Islet of Langerhans (tissue), 1 donor: Measurements from ENCODE around the gene TPM2.
"Not testable (repeated sequence)": the region's sequence is repeated elsewhere in the genome, so short reads cannot be mapped to it uniquely, and the experiment has no call there.

Source experiments
- FAIRE-seq: peaks from one replicate; lab custom pipeline; 2011; peaks lifted over from hg19 to GRCh38; lab: Jason Lieb, UNC

The TPM2 gene

DNA sequence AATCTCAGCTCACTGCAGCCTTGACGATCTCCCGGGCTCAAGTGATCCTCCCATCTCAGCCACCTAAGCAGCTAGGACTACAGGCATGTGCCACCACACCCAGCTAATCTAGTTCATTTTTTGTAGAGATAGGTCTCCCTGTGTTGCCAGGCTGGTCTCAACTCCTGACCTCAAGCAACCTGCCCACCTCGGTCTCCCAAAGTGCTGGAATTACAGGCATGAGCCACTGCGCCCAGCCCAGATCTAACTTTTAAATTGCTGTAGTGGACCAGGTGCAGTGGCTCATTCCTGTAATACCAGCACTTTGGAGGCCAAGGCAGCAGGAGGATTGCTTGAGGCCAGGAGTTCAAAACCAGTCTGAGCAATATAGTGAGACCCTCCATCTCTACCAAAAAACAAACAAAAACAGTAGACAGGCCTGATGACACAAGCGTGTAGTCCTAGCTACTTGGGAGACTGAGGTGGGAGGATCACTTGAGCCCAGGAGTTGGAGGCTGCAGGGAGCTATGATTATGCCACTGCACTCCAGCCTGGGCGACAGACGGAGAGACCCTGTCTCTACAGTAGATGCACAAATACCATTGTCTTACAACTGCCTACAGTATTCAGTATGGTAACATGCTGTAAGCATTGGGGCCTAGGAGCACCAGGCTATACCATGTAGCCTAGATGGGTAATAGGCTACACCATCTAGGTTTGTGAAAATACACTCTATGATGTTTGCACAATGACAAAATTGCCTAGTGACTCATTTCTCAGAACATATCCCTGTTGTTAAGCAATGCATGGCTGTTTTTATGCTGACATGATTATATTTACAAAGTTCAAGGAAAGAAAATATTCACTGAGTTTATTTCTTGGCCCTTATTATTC is 37.5 kb downstream of the TPM2 start:
- FAIRE-seq: peak; percentile 94

DNA sequence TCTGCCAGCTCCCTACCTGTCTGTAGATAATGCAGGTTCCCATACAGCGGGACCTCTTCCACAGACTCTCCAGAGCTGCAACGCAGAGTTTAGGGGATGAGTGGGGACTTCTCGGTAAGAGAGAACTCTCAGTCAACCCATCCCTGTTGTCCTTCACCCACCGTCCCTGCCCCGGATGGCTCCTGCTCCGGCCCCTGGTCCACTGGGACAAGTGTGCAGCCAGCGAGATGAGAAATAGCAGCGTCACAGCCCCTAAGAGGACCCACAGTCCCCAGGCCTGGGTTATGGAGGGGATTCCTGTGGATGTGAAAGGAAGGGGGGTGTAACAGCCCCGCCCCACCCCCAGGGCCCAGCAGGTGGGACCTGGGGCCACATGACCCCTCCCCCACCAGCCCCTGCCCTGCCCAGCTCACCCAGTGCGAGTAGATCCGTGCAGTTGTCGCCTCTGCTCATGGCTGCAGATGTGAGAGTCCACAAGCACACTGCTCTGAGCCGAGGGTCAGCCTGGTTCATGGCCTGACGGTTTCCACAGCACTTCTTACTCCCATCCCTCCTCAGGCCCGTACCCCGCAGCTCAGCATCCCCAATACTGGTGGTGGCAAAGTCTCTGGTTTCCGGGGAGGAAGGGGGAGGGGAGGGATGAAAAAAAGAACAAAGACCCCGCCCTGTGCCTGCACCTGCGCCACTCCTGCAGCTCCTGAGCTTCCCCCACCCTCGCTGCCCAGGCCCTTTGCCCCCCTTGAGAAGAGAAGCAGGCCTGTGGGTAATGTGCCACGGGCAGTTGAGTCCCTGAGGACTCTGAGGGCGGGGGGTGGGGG is 39.2 kb downstream of the TPM2 start, which contains the start of gene SIT1:
SIT1 (minus strand) TSS at position 591 of the 818 bp plus-strand sequence; CDS start at position 513, 78 bp downstream.
- FAIRE-seq: no peak

DNA sequence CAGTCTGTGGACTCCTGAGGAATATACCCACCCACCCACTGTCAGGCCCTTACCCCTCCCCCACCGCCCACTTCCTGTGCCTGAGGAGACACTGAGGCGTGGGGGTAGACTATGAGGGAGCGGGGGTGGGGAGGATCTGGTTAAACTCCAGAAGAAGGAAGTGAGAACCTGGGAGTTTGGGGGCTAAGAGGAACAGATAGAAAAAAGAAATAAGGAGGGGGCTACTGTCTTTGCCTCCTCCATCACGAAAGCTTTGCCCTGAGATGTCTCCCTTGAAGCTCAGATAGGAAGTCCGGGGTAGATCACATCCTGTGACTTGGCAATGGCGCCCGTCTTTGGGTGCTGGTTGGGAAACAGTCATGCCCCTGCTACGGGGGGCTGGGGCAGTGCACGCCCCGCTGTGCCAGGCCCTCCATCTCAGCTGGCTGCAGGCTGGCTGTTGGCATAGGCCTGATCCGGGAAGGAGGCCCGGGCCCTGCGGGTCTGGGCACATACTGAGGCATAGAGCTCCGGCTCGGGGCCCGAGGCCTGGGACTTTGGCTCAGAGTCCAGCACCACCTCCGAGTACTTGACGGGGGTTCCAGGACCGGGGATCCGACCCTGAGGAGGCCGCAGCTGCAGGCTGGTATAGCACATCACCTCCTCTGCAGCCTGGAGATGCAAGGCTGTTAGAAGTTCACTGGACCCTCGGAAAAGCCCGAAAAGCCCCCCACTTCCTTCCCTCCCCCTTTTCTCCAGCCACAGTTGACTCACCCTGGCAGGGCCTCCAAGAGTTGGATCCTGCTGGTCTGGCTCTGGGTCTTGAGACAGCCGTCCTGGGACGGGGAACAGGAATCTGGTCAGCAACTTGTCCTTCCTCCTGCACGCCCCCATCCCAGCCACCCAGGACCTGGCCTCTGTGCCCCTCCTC is 40.0 kb downstream of the TPM2 start:
- FAIRE-seq: no peak

DNA sequence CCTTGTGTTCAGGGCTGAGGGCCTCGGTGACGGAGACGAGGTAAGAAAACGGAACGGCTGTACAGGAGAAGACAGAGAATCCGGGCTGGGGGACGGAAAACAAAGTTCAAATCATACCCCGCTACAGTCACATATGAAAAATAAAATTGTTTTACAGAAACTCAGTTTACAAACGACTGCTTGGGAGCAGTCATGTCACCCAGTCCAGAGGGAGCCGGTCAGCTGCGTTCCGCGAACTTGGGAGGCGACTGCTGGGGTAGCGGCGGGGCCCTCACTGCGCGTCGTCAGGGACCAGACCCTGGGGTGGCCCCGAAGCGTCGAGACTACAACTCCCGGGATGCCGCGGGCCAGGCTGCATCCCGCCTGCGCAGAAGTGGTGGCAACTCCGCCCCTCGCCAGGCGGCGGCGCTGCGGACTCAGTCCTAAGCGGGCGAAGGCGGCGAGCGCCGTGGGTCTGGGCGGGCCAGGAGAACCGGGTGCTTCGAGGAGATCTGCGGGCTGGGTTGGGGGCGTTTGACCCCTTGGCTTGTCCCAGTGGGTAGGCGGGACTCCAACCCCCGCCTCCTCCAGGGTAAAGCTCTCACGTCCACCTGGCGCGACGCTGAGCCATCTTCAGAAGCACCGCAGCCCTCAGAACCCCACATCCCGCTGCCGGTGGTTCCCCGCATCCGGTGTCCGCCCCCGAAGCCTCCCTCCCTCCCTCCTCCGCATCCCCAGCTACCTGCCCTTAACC is 43.0 kb downstream of the TPM2 start:
- no peak for FAIRE-seq

DNA sequence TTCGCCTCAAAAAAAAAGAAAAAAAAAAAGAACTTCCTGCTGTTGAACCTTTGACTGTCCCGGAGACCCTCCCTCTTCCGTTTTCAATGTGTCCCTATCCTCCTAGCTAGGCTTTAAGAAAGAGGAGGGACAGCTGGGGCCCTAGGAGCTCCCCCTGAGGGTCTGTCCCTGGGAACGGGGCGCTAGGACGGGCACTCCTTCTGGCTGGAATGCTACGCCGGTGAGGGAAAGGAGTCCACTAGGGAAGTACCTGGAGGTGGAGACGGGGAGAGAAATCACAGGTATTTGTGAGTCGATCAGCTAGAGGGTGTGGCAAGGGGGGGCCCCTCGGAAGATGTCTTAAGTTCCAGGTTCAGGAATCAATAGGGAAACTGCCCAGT is 43.6 kb downstream of the TPM2 start:
- FAIRE-seq: no peak

DNA sequence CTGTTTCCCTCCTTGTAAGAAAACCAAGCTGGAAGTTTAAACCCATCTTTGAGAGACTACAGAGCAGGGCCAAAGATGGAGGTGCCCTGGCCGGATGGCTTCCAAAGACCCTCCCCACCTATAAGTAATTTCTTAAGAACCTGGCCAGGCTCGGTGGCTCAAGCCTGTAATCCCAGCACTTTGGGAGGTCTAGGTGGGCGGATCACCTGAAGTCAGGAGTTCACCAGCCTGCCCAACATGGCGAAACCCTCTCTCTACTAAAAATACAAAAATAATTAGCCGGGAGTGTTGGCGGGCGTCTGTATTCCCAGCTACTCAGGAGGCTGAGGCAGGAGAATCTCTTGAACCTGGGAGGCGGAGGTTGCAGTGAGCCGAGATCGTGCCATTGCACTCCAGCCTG is 44.0 kb downstream of the TPM2 start:
- FAIRE-seq: not testable (repeated sequence)

DNA sequence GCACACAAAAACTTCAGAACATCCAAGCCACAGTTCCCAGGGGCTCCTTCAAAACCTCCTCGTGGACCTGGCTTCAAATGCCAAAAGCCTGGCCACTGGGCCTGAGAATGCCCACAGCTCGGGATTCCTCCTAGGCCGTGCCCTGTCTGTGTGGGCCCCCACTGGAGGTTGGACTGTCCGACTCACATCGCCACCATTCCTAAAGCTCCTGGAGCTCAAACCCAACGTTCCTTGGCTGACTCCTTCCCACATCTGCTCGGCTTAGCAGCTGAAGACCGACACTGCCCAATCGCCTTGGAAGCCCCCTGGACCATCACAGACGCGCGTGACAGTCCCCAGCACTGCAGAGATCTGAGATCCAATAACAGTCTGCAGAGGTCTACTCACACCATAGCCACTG is 46.7 kb downstream of the TPM2 start:
- no peak for FAIRE-seq

DNA sequence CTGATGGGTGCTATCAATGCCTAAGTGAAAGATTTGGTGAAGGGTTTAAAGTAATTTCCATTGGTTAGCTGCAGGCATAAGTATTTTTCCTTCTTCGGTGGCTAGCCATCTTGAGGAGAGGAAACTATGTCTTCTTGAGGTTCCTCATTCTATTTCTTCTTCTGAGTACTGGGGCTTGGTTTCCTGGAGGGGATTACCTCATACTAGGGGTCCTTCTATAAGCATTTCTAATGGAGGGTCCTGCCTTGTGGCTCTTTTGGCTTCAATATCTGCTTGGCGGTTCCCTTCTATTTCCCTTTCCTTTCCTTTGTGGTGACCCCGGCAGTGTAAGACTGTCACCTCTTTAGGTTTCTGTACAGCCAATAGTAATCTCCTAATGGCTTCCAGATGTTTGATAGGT is 48.2 kb downstream of the TPM2 start:
- FAIRE-seq: not testable (repeated sequence)

DNA sequence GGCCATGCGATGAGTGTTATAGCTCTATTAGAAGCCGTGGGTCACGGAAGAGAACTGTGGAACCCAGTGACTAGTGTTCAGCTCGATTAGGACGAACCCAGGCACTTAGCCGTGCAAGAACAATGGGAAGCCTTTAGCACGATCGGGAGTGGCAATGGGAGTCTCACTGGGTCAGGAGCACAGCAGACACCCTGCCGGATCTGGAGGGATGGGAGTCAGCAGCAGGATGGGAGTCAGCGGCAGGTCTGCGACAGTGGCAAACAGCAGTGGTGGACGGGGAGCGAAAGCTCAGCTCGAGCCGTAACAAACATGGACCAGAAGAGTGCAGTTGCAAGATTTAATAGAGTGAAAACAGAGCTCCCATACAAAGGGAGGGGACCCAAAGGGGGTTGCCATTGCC is 49.3 kb downstream of the TPM2 start:
- not testable (repeated sequence) for FAIRE-seq

DNA sequence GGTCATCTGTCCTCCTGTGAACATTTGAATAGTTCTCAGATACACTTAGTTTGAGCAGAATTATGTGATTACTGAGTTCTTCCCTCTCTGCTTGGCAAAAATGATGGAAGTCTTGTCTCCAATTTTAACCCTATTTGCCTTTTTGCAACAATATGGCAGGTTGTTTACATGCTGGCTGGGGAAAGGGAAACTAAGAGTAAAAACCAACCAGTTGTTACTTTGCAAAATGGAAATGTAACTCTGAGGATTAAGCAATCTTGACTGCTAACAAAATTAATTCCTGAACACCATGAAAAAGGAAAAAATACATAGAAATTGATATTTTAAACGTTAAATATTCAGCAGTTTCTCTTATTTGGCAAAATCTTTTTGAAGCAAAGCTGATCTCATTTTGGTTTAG is 50.1 kb downstream of the TPM2 start:
- no peak for FAIRE-seq

DNA sequence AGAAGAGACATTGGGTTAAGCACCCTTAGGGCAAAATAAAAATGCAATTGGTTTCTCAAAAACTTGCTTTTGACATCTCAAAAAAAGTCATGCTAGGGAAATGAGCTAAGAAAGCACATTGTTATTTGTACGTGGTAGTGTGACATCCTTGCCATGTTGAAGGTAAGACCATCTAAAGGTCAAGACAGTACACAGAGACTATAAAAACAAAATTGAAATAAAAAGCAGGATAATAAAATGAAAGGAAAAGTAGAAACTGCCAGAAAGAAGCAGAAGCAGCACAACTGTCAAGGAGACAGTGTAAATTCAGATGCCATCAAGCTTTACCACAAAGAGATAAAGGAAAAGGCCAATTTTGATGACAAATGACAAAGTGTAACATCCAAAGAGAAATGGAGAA is 50.5 kb downstream of the TPM2 start:
- FAIRE-seq: not testable (repeated sequence)

DNA sequence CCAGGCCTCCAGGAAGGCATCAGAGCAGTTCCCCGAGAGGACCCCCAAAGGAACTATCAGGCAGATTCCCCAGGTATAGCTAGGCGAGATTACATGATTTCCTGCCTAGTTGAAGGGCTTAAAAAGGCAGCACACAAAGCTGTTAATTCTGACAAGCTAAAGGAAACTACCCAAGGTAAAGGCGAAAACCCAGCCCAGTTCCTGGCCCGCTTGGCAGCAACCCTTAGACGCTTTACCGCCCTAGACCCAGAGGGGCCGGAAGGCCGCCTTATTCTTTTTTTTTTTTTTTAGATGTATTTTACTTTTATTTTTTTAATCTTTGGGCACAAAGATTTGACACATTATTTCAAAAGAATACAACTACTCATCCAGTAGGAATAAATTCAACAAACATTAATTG is 51.0 kb downstream of the TPM2 start:
- FAIRE-seq: not testable (repeated sequence)

DNA sequence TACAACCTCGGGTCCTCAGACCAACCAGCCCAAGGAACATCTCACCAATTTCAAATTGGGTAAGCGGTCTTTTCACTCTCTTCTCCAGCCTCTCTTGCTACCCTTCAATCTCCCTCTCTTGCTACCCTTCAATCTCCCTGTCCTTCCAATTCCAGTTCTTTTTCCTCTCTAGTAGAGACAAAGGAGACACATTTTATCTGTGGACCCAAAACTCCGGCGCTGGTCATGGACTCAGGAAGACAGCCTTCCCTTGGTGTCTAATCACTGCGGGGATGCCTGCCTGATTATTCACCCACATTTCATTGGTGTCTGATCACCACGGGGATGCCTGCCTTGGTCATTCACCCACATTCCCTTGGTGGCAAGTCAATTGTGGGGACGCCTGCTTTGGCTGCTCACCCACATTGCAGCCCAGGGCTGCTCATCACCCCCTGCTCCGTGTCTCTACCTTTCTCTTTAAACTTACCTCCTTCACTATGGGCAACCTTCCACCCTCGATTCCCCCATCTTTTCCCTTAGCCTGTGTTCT is 52.2 kb downstream of the TPM2 start:
- FAIRE-seq: not testable (repeated sequence)

DNA sequence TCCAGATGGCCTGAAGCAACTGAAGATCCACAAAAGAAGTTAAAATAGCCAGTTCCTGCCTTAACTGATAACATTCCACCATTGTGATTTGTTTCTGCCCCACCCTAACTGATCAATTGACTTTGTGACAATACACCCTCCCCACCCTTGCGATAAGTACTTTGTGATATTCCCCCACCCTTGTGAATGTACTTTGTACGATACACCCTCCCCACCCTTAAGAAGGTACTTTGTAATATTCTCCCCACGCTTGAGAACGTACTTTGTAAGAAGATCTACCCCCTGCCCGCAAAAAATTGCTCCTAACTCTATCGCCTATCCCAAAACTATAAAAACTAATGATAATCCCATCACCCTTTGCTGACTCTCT is 52.9 kb downstream of the TPM2 start:
- FAIRE-seq: not testable (repeated sequence)

DNA sequence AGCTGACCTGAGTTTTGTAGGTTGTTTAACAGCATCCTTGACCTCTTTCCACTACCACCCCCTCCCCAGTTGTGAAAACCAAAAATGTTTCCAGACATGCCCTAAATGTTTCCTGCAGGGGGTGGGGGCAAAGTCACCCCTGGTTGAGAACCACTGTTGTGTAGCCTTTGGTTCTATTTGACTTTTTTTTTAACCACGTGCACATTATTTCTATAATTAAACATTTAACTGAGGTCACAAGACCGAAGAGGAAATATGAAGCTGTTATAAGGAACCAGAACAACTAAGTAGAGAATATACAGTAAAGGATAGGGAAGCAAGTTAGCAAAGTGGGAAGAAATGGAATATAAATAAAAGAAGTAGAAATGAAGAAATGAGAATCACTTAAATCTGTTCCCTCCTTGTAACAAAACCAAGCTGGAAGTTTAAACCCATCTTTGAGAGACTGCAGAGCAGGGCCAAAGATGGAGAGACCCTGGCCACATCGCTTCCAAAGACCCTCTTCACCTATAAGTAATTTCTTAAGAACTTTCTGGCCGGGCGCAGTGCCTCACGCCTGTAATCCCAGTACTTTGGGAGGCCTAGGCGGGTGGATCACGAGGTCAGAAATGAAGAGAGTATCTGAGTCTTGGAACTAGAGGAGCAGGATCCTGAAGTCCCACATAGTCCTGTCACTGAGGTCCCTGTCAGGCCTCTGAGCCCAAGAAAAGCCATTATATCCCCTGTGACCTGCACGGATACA is 53.4 kb downstream of the TPM2 start:
- no peak for FAIRE-seq

DNA sequence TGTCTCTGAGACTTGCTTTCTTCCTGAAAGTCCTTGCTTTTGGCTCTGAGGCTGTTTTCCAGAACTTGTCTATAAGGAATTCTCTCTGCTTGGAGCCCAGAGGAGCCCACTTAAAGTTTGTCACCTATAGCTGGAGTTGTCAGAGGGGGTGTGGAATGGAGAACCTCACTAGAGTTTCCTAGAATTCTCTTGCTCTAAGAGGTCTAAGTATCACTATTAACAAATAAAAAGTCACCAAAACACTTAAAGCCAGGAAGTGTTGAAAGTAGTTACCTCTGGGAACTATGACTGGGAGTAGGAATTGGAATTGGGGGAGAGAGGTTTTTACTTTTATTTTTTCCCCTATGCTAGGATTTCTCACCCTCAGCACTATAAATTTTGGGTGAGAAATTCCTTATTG is 54.0 kb downstream of the TPM2 start:
- no peak for FAIRE-seq
